ENCODE results near the gene CCNA2.

CCNA2 gene

GRCh38 chr4:121817006-121817405 lies 6.7 kb downstream of the CCNA2 start:
- H3F3A ChIP-seq (ENCODE audit: insufficient read depth), result peaks cover 72% of the 10 kb centered on the region
- no peaks in the 10 kb centered on the region for H3K27me3 ChIP-seq (ENCODE audit: low read length)
- no peak overlapping the region for H3K4me3 ChIP-seq (ENCODE audit: insufficient read depth, low read length, poor library complexity, severe bottlenecking)
- H3K36me3 ChIP-seq (ENCODE audit: low read length), result peaks cover 51% of the 10 kb centered on the region
- H3K9ac ChIP-seq (ENCODE audit: low read length), result no peak overlapping the region
- no peak overlapping the region for H3K27ac ChIP-seq (ENCODE audit: low read depth, low read length)
- peaks cover 29% of the 10 kb centered on the region for H3K79me2 ChIP-seq (ENCODE audit: insufficient read depth, low read length)
- H3K9me3 ChIP-seq (ENCODE audit: insufficient read depth, low read length), result no peaks in the 10 kb centered on the region
- H4K20me1 ChIP-seq (ENCODE audit: low read depth, low read length), result peaks cover 7% of the 10 kb centered on the region; the same call in 1 of the 2 replicates
- H3K9me2 ChIP-seq (replicated peaks; ENCODE audit: insufficient read depth, low read length), result no peaks in the 10 kb centered on the region
- TF ChIP-seq CTCF (IDR thresholded peaks at IDR 0.05; ENCODE audit: insufficient read depth, low read length, poor library complexity, severe bottlenecking) (no peak), EZH2phosphoT487 (conservative IDR thresholded peaks at IDR 0.05; ENCODE audit: low read length) (no peak)
- H3K4me2 ChIP-seq (ENCODE audit: low read depth, low read length, poor library complexity, severe bottlenecking), result no peak overlapping the region
- H2AFZ ChIP-seq (ENCODE audit: low read depth, low read length, severe bottlenecking), result no peak overlapping the region

GRCh38 chr4:121814756-121815155 lies 8.9 kb downstream of the CCNA2 start:
- H3K36me3 ChIP-seq (ENCODE audit: low read length), result peaks cover 33% of the 10 kb centered on the region; the same call in 1 of the 2 replicates
- 0 out of 2 replicates have a peak, but pooled peaks cover 4% of the 10 kb centered on the region for H4K20me1 ChIP-seq (ENCODE audit: low read depth, low read length)
- H3F3A ChIP-seq (ENCODE audit: insufficient read depth), result peaks cover 73% of the 10 kb centered on the region
- H3K9me2 ChIP-seq (replicated peaks; ENCODE audit: insufficient read depth, low read length), result no peaks in the 10 kb centered on the region
- TF ChIP-seq EZH2phosphoT487 (conservative IDR thresholded peaks at IDR 0.05; ENCODE audit: low read length) (no peak), CTCF (IDR thresholded peaks at IDR 0.05; ENCODE audit: insufficient read depth, low read length, poor library complexity, severe bottlenecking) (no peak)
- no peaks in the 10 kb centered on the region for H3K9me3 ChIP-seq (ENCODE audit: insufficient read depth, low read length)
- no peak overlapping the region for H3K27ac ChIP-seq (ENCODE audit: low read depth, low read length)
- no peak overlapping the region for H3K4me2 ChIP-seq (ENCODE audit: low read depth, low read length, poor library complexity, severe bottlenecking)
- H3K9ac ChIP-seq (ENCODE audit: low read length), result no peak overlapping the region
- H2AFZ ChIP-seq (ENCODE audit: low read depth, low read length, severe bottlenecking), result no peak overlapping the region
- H3K27me3 ChIP-seq (ENCODE audit: low read length), result no peaks in the 10 kb centered on the region
- no peak overlapping the region for H3K4me3 ChIP-seq (ENCODE audit: insufficient read depth, low read length, poor library complexity, severe bottlenecking)
- 0 out of 2 replicates have a peak, but pooled peaks cover 10% of the 10 kb centered on the region for H3K79me2 ChIP-seq (ENCODE audit: insufficient read depth, low read length)

DNA sequence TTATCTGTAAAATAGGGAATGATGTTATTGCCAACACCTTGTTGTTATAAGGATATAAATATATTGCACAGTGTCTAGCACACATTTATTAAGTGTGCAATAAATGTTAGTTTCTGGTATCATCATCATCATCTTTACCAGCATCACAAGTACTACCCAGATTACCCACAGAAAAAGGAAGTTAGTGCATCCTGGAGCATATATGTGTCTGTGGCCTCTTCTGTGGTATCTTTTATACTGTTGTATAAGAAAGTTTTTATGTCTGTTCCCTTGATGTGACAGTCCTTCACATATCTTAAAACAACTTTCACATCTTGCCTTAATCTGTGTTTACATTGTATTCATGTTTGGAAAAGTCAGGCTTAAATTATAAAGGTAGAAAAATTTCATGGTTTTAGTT lies 12.6 kb downstream of the CCNA2 start:
- Histone ChIP-seq H4K20me1 (ENCODE audit: low read depth, low read length) (no peaks in the 10 kb centered on the region), H2AFZ (ENCODE audit: low read depth, low read length, severe bottlenecking) (no peak overlapping the region), H3K4me2 (ENCODE audit: low read depth, low read length, poor library complexity, severe bottlenecking) (no peak overlapping the region), H3K79me2 (ENCODE audit: insufficient read depth, low read length) (no peaks in the 10 kb centered on the region), H3K27ac (ENCODE audit: low read depth, low read length) (no peak overlapping the region), H3K27me3 (ENCODE audit: low read length) (no peaks in the 10 kb centered on the region), H3F3A (ENCODE audit: insufficient read depth) (peaks cover 39% of the 10 kb centered on the region), H3K9me2 (replicated peaks; ENCODE audit: insufficient read depth, low read length) (no peaks in the 10 kb centered on the region), H3K9ac (ENCODE audit: low read length) (no peak overlapping the region), H3K36me3 (ENCODE audit: low read length) (0 out of 2 replicates have a peak, but pooled peaks cover 9% of the 10 kb centered on the region), H3K4me3 (ENCODE audit: insufficient read depth, low read length, poor library complexity, severe bottlenecking) (no peak overlapping the region), H3K9me3 (ENCODE audit: insufficient read depth, low read length) (no peaks in the 10 kb centered on the region)
- TF ChIP-seq CTCF (IDR thresholded peaks at IDR 0.05; ENCODE audit: insufficient read depth, low read length, poor library complexity, severe bottlenecking) (no peak), EZH2phosphoT487 (conservative IDR thresholded peaks at IDR 0.05; ENCODE audit: low read length) (no peak)
